Spleen (tissue), 7 donors: ENCODE measurements around the gene CEP350.

Experiments used
- CTCF ChIP-seq, 11 experiments: fragments of 200-600 bp in 7 of 11; fragments of 450-650 bp in 4 of 11; sonication (generic) in 4 of 11; IDR thresholded peaks in 8 of 11; conservative IDR thresholded peaks in 3 of 11; 1 replicate in 7 of 11; 2 replicates in 4 of 11; pipeline versions ENCODE4 v1.4.0 to v1.8.0; 2016 to 2021; ENCODE audit warnings: antibody characterized with exemption in 11 of 11, inconsistent platforms in 4 of 11, mild to moderate bottlenecking in 1 of 11
- POLR2A ChIP-seq, 3 donors: fragments of 450-650 bp; IDR thresholded peaks; one replicate each; pipeline ENCODE4 v1.5.1; 2017; ENCODE audit warnings: antibody characterized with exemption in 3 of 3, mild to moderate bottlenecking in 1 of 3
- POLR2AphosphoS5 ChIP-seq, 3 donors: sonication (generic); formaldehyde crosslinking; IDR thresholded peaks; one replicate each; pipeline ENCODE4 v1.5.1; 2017; ENCODE audit warnings: antibody characterized with exemption in 3 of 3
- donor health status: DM: no; HTN: no; CAD: no; lungs with moderate emphysema.
- donor health status: DM: no; HTN: no; CAD: no.
- donor health status: DM: no; HTN: no; CAD: no.

GRCh38 chr1:180103819-180104218 lies 149.2 kb downstream of the CEP350 start:
- TF ChIP-seq CTCF (IDR thresholded peaks at IDR 0.05 in 8 of 11, conservative IDR thresholded peaks at IDR 0.05 in 3 of 11) = no peak
- TF ChIP-seq POLR2A (IDR thresholded peaks at IDR 0.05) = no peak
- TF ChIP-seq POLR2AphosphoS5 (IDR thresholded peaks at IDR 0.05) = no peak
